ENCODE results near the gene TNXB. TPM values are rescaled to one million over a fixed set of nuclear protein-coding genes. Genes with fewer than 3 reads are reported as not detected.

TNXB gene
- total and polyA plus RNA-seq, 7 experiments from 2014 or later, result 0.43 to 17.2 (median 12.5) TPM; not detected in 1

GRCh38 chr6:32132110-32132509 is 23.0 kb upstream of the TNXB start:
- POLR2A ChIA-PET, result interaction anchor here (0.6 to 1.2 kb wide), 2 partner anchors 23 to 27 kb away, joined by 3 read pairs; no protein-coding TSS in a partner anchor
- H3K9me3 ChIP-seq (ENCODE audit: control insufficient read depth in 2 of 3, low read length in 3 of 3), result no peaks in the 10 kb centered on the region
- CTCF ChIA-PET, result interaction anchor here (0.7 kb wide), 1 partner anchor 1070 kb away, joined by 3 read pairs; no protein-coding TSS in a partner anchor
- H3K36me3 Mint-ChIP-seq, result peaks cover 0 to 7% (median 0%) of the 10 kb centered on the region in 5 donors
- ATAC-seq (no peak), DNase-seq (no peak)
- H3K27ac ChIP-seq (ENCODE audit: low read depth, low read length), result no peak overlapping the region
- H3K9me3 Mint-ChIP-seq, result peaks cover 0 to 2% (median 0%) of the 10 kb centered on the region in 11 donors
- intact Hi-C loops (cut with micrococcal nuclease), result loop anchor here in 1 of 2 donors (5.0 kb wide), 1 partner anchor 235 kb away; the partner anchor contains the start of gene EHMT2
- no peaks in the 10 kb centered on the region for H3K27me3 ChIP-seq (ENCODE audit: control insufficient read depth in 2 of 2, insufficient read depth in 2 of 2, low read length in 2 of 2)
- H3K4me3 ChIP-seq (ENCODE audit: low read length), result no peak overlapping the region
- peaks cover 21 to 23% of the 10 kb centered on the region in 2 donors for H3K4me1 ChIP-seq (ENCODE audit: control insufficient read depth in 2 of 2, insufficient read depth in 2 of 2, low read length in 2 of 2)
- H3K4me1 Mint-ChIP-seq, result peaks cover 16 to 37% (median 29%) of the 10 kb centered on the region in 7 donors
- H3K36me3 ChIP-seq (ENCODE audit: control insufficient read depth in 2 of 3, insufficient read depth in 3 of 3, low read length in 3 of 3), result peaks cover 0 to 9% (median 0%) of the 10 kb centered on the region in 3 experiments
- H3K27ac Mint-ChIP-seq, result peak overlapping the region in 1 of 9 donors; percentile 56
- peaks cover 0 to 16% (median 0%) of the 10 kb centered on the region in 5 donors for H3K27me3 Mint-ChIP-seq
- H3K4me3 Mint-ChIP-seq, result peak overlapping the region in 6 of 10 donors; percentile 13 to 65 (median 46)

- Histone ChIP-seq H3K27ac (ENCODE audit: low read depth, low read length) (no peak overlapping the region), H3K27me3 (ENCODE audit: control insufficient read depth in 2 of 2, insufficient read depth in 2 of 2, low read length in 2 of 2) (no peaks in the 10 kb centered on the region), H3K4me1 (ENCODE audit: control insufficient read depth in 2 of 2, insufficient read depth in 2 of 2, low read length in 2 of 2) (peaks cover 27 to 29% of the 10 kb centered on the region in 2 donors), H3K4me3 (ENCODE audit: low read length) (no peak overlapping the region), H3K36me3 (ENCODE audit: control insufficient read depth in 2 of 3, insufficient read depth in 3 of 3, low read length in 3 of 3) (peaks cover 0 to 10% (median under 1%) of the 10 kb centered on the region in 3 experiments), H3K9me3 (ENCODE audit: control insufficient read depth in 2 of 3, low read length in 3 of 3) (no peaks in the 10 kb centered on the region)
- ChIA-PET CTCF (interaction anchor here (0.7 kb wide), 1 partner anchor 1069 kb away, joined by 3 read pairs; no protein-coding TSS in a partner anchor), POLR2A (interaction anchor here (0.6 to 5.1 kb wide), 6 partner anchors 13 to 839 kb away, joined by 3 to 79 read pairs (median 12); partner anchors contain the start of genes AGPAT1, GPSM3, PBX2 and RNF5)
- intact Hi-C loops (cut with micrococcal nuclease), result loop anchor here in 1 of 2 donors (5.0 kb wide), 1 partner anchor 234 kb away; the partner anchor contains the start of gene EHMT2
- DNase-seq (no peak), ATAC-seq (no peak)
- Mint-ChIP-seq H3K4me3 (peak overlapping the region in 9 of 10 donors; percentile 9 to 65 (median 33)), H3K27ac (peak overlapping the region in 2 of 9 donors; percentile 56 to 83), H3K27me3 (peaks cover 0 to 16% (median 0%) of the 10 kb centered on the region in 5 donors), H3K9me3 (peaks cover 0 to 2% (median 0%) of the 10 kb centered on the region in 11 donors), H3K4me1 (peaks cover 22 to 43% (median 35%) of the 10 kb centered on the region in 7 donors), H3K36me3 (peaks cover 0 to 12% (median 3%) of the 10 kb centered on the region in 5 donors)
Measured at GRCh38 chr6:32131439-32131948, 22.4 kb upstream of the TNXB start.

- DNase-seq (no peak), ATAC-seq (no peak)
- Mint-ChIP-seq H3K4me1 (peaks cover 29 to 55% (median 44%) of the 10 kb centered on the region in 7 donors), H3K36me3 (peaks cover 0 to 16% (median 11%) of the 10 kb centered on the region in 5 donors), H3K27ac (peak overlapping the region; percentile 73 to 97 (median 92)), H3K9me3 (peaks cover 0 to 2% (median 0%) of the 10 kb centered on the region in 11 donors), H3K27me3 (peaks cover 0 to 8% (median 0%) of the 10 kb centered on the region in 5 donors), H3K4me3 (peak overlapping the region; percentile 92 to 99 (median 94))
- intact Hi-C loops (cut with micrococcal nuclease), result loop anchor here (1.0 to 5.0 kb wide), 16 partner anchors 19 to 1917 kb away; partner anchors contain the start of genes PPT2 (in 2 of the 2), ABHD16A (in 1 of the 2), EHMT2 (in 1 of the 2) and GPANK1 (in 1 of the 2)
- ChIA-PET POLR2A (interaction anchor here (0.6 to 5.1 kb wide), 10 partner anchors 11 to 1159 kb away, joined by 3 to 79 read pairs (median 5); partner anchors contain the start of genes AGPAT1, BAG6, GPSM3 and NELFE), CTCF (interaction anchor here (0.8 to 1.9 kb wide), 8 partner anchors 11 to 66 kb away, joined by 3 to 8 read pairs (median 3); partner anchors contain the start of genes GPSM3 and PRRT1)
- Histone ChIP-seq H3K27me3 (ENCODE audit: control insufficient read depth in 2 of 2, insufficient read depth in 2 of 2, low read length in 2 of 2) (no peaks in the 10 kb centered on the region), H3K36me3 (ENCODE audit: control insufficient read depth in 2 of 3, insufficient read depth in 3 of 3, low read length in 3 of 3) (peaks cover 7 to 22% (median 9%) of the 10 kb centered on the region in 3 experiments), H3K4me1 (ENCODE audit: control insufficient read depth in 2 of 2, insufficient read depth in 2 of 2, low read length in 2 of 2) (peaks cover 33% of the 10 kb centered on the region in 2 donors), H3K27ac (ENCODE audit: low read depth, low read length) (peak overlapping the region; percentile 92), H3K9me3 (ENCODE audit: control insufficient read depth in 2 of 3, low read length in 3 of 3) (no peaks in the 10 kb centered on the region), H3K4me3 (ENCODE audit: low read length) (peak overlapping the region; percentile 75)
Measured at GRCh38 chr6:32129297-32130088, 20.4 kb upstream of the TNXB start.

- Mint-ChIP-seq H3K4me1 (peaks cover 34 to 61% (median 51%) of the 10 kb centered on the region in 7 donors), H3K9me3 (peaks cover 0 to 2% (median 0%) of the 10 kb centered on the region in 11 donors), H3K27me3 (peaks cover 0 to 5% (median 0%) of the 10 kb centered on the region in 5 donors), H3K4me3 (peak overlapping the region; percentile 96 to 100 (median 98)), H3K27ac (peak overlapping the region; percentile 83 to 98 (median 97)), H3K36me3 (peaks cover 4 to 20% (median 17%) of the 10 kb centered on the region in 5 donors)
- Histone ChIP-seq H3K36me3 (ENCODE audit: control insufficient read depth in 2 of 3, insufficient read depth in 3 of 3, low read length in 3 of 3) (peaks cover 7 to 29% (median 9%) of the 10 kb centered on the region in 3 experiments), H3K27ac (ENCODE audit: low read depth, low read length) (peak overlapping the region; percentile 60), H3K27me3 (ENCODE audit: control insufficient read depth in 2 of 2, insufficient read depth in 2 of 2, low read length in 2 of 2) (no peaks in the 10 kb centered on the region), H3K4me1 (ENCODE audit: control insufficient read depth in 2 of 2, insufficient read depth in 2 of 2, low read length in 2 of 2) (peaks cover 33% of the 10 kb centered on the region in 2 donors), H3K9me3 (ENCODE audit: control insufficient read depth in 2 of 3, low read length in 3 of 3) (no peaks in the 10 kb centered on the region), H3K4me3 (ENCODE audit: low read length) (peak overlapping the region; percentile 36)
- CTCF ChIA-PET, result interaction anchor here (0.8 to 1.9 kb wide), 9 partner anchors 10 to 399 kb away, joined by 3 to 6 read pairs (median 3); partner anchors contain the start of genes GPSM3 and PRRT1
- intact Hi-C loops (cut with micrococcal nuclease), result loop anchor here (1.0 to 5.0 kb wide), 11 partner anchors 10 to 1916 kb away; partner anchors contain the start of genes GPANK1 (in 1 of the 2), KIFC1 (in 1 of the 2), LEMD2 (in 1 of the 2) and PBX2 (in 1 of the 2)
- DNase-seq, result no peak
- no peak for ATAC-seq
- POLR2A ChIA-PET, result interaction anchor here (0.6 to 5.1 kb wide), 12 partner anchors 10 to 1320 kb away, joined by 3 to 79 read pairs (median 4); partner anchors contain the start of genes AGPAT1, GPSM3, NELFE and PBX2
Measured at GRCh38 chr6:32128751-32129296, 19.7 kb upstream of the TNXB start.

- Histone ChIP-seq H3K36me3 (ENCODE audit: control insufficient read depth in 2 of 3, insufficient read depth in 3 of 3, low read length in 3 of 3) (peaks cover 7 to 34% (median 9%) of the 10 kb centered on the region in 3 experiments), H3K9me3 (ENCODE audit: control insufficient read depth in 2 of 3, low read length in 3 of 3) (no peaks in the 10 kb centered on the region), H3K27me3 (ENCODE audit: control insufficient read depth in 2 of 2, insufficient read depth in 2 of 2, low read length in 2 of 2) (no peaks in the 10 kb centered on the region), H3K4me3 (ENCODE audit: low read length) (peak within 1 kb of the TSS; percentile 96), H3K4me1 (ENCODE audit: control insufficient read depth in 2 of 2, insufficient read depth in 2 of 2, low read length in 2 of 2) (peaks cover 33% of the 10 kb centered on the region in 2 donors), H3K27ac (ENCODE audit: low read depth, low read length) (peak within 1 kb of the TSS; percentile 92)
- intact Hi-C loops (cut with micrococcal nuclease), result loop anchor here (1.0 to 5.0 kb wide), 11 partner anchors 9 to 1915 kb away; partner anchors contain the start of genes GPANK1 (in 1 of the 2), KIFC1 (in 1 of the 2), LEMD2 (in 1 of the 2) and PBX2 (in 1 of the 2)
- Mint-ChIP-seq H3K4me3 (peak within 1 kb of the TSS; percentile 96 to 100 (median 98)), H3K27me3 (peaks cover 0 to 4% (median 0%) of the 10 kb centered on the region in 5 donors), H3K4me1 (peaks cover 38 to 66% (median 53%) of the 10 kb centered on the region in 7 donors), H3K36me3 (peaks cover 4 to 24% (median 17%) of the 10 kb centered on the region in 5 donors), H3K27ac (peak within 1 kb of the TSS; percentile 83 to 98 (median 97)), H3K9me3 (peaks cover 0 to 2% (median 0%) of the 10 kb centered on the region in 11 donors)
- DNase-seq (peak; percentile 80 to 100 (median 96)), ATAC-seq (peak; percentile 97)
- CTCF ChIA-PET, result interaction anchor here (0.6 to 1.2 kb wide), 7 partner anchors 9 to 1118 kb away, joined by 3 to 4 read pairs (median 3); no protein-coding TSS in a partner anchor
- POLR2A ChIA-PET, result interaction anchor here (0.6 to 5.1 kb wide), 12 partner anchors 9 to 1321 kb away, joined by 3 to 79 read pairs (median 4); partner anchors contain the start of genes AGPAT1, GPSM3, PBX2 and PRRT1
Measured at GRCh38 chr6:32127717-32128592, 18.8 kb upstream of the TNXB start, which contains the start of gene ATF6B. TSS of gene ATF6B (minus strand) at chr6:32128246. CDS start at chr6:32128207, 39 bp downstream.

Measured in naive thymus-derived CD4-positive, alpha-beta T cell (primary cell).